B cell (primary cell): ENCODE measurements around the gene LIN52. TPM values are rescaled to one million over a fixed set of nuclear protein-coding genes. Genes with fewer than 3 reads are reported as not detected.

Source experiments
- ATAC-seq: fragments of 200-7000 bp; cut with Tn5 transposase; one replicate; pipeline ENCODE4 v1.10.0; 2021; ENCODE audit warnings: low read depth, mild to moderate bottlenecking, moderate number of reproducible peaks, moderate library complexity
- CTCF ChIA-PET: fragments of 350-600 bp; sonication (Branson Sonifier 250); formaldehyde crosslinking; loops from one replicate; lab custom pipeline; 2021; ENCODE audit warnings: antibody characterized with exemption, inconsistent platforms; lab: Charles Lee
- POLR2A ChIA-PET: fragments of 350-600 bp; sonication (Branson Sonifier 250); formaldehyde crosslinking; loops from one replicate; lab custom pipeline; 2021; ENCODE audit warnings: antibody characterized with exemption; lab: Charles Lee
- DNase-seq: peaks from one replicate; pipeline ENCODE4 v3.0.0; 2013
- H2AFZ ChIP-seq: 2 replicates; pipeline ENCODE4 v1.6.1; 2012; ENCODE audit warnings: mild to moderate bottlenecking, low read depth, low read length; ENCODE audit not compliant: insufficient read depth, poor library complexity, severe bottlenecking
- H3K27ac ChIP-seq, 2 donors: 1 replicate in 1 of 2; 2 replicates in 1 of 2; pipeline ENCODE4 v1.5.1; 2012 to 2013; ENCODE audit warnings: low read length in 2 of 2, mild to moderate bottlenecking in 2 of 2, moderate library complexity in 1 of 2
- H3K27me3 ChIP-seq, 4 experiments: fragments of 200-600 bp in 1 of 4; sonication (generic) in 1 of 4; replicated peaks in 1 of 4; 1 replicate in 2 of 4; 2 replicates in 2 of 4; pipeline versions ENCODE4 v1.6.1 to v1.7.0; 2013 to 2016; ENCODE audit warnings: low read length in 3 of 4, mild to moderate bottlenecking in 2 of 4, mixed read lengths in 1 of 4, moderate library complexity in 1 of 4; ENCODE audit not compliant: insufficient read depth in 4 of 4, control insufficient read depth in 3 of 4; ENCODE audit errors: control extremely low read depth in 1 of 4
- H3K36me3 ChIP-seq, 2 experiments: replicated peaks in 1 of 2; 1 replicate in 1 of 2; 2 replicates in 1 of 2; pipeline versions ENCODE4 v1.6.1 to v1.7.1; 2013; ENCODE audit warnings: low read length in 1 of 2; ENCODE audit not compliant: insufficient read depth in 2 of 2, control insufficient read depth in 1 of 2; ENCODE audit errors: control extremely low read depth in 1 of 2, extremely low read depth in 1 of 2
- H3K4me1 ChIP-seq, 2 donors: fragments of 200-600 bp in 1 of 2; sonication (generic) in 1 of 2; 1 replicate in 1 of 2; 2 replicates in 1 of 2; pipeline versions ENCODE4 v1.5.1 to v1.6.1; 2013 to 2017; ENCODE audit warnings: low read length in 2 of 2; ENCODE audit not compliant: control insufficient read depth in 2 of 2, insufficient read depth in 2 of 2
- H3K4me2 ChIP-seq: replicated peaks from 2 replicates; pipeline ENCODE3; 2012; ENCODE audit warnings: mild to moderate bottlenecking, low read depth, low read length; ENCODE audit not compliant: poor library complexity, severe bottlenecking
- H3K4me3 ChIP-seq, 5 experiments: fragments of 200-600 bp in 1 of 5; sonication (generic) in 1 of 5; 1 replicate in 3 of 5; 2 replicates in 2 of 5; pipeline versions ENCODE4 v1.5.1 to v1.7.0; 2011 to 2016; ENCODE audit warnings: low read length in 4 of 5, mild to moderate bottlenecking in 4 of 5, low read depth in 2 of 5, control low read depth in 1 of 5, moderate library complexity in 1 of 5; ENCODE audit not compliant: insufficient read depth in 1 of 5; ENCODE audit errors: control extremely low read depth in 1 of 5, extremely low read depth in 1 of 5
- H3K79me2 ChIP-seq: fragments of 200-600 bp; sonication (generic); one replicate; pipeline ENCODE4 v1.6.0; 2016; ENCODE audit warnings: low read length; ENCODE audit not compliant: control insufficient read depth, insufficient read depth
- H3K9ac ChIP-seq: fragments of 200-600 bp; sonication (generic); 2 replicates; pipeline ENCODE4 v1.6.1; 2017; ENCODE audit warnings: mild to moderate bottlenecking, low read length, moderate library complexity
- H3K9me3 ChIP-seq, 3 donors: one replicate each; pipeline versions ENCODE4 v1.6.1 to v1.7.1; 2013; ENCODE audit warnings: low read length in 2 of 3; ENCODE audit not compliant: control insufficient read depth in 2 of 3, insufficient read depth in 1 of 3; ENCODE audit errors: control extremely low read depth in 1 of 3
- H4K20me1 ChIP-seq: 2 replicates; pipeline ENCODE4 v1.6.0; 2012; ENCODE audit warnings: mild to moderate bottlenecking, low read length; ENCODE audit not compliant: insufficient read depth, control insufficient read depth, poor library complexity, severe bottlenecking
- H3K27ac Mint-ChIP-seq: one replicate; pipeline ENCODE4 v1.8.0; 2021; ENCODE audit warnings: mixed read lengths
- H3K27me3 Mint-ChIP-seq: one replicate; pipeline ENCODE4 v1.8.0; 2021; ENCODE audit warnings: mixed read lengths
- H3K4me1 Mint-ChIP-seq: one replicate; pipeline ENCODE4 v1.8.0; 2021; ENCODE audit warnings: mixed read lengths
- H3K4me3 Mint-ChIP-seq: one replicate; pipeline ENCODE4 v1.8.0; 2021; ENCODE audit warnings: mixed read lengths
- H3K9me3 Mint-ChIP-seq: one replicate; pipeline ENCODE4 v1.8.0; 2022; ENCODE audit warnings: mixed read lengths; ENCODE audit not compliant: insufficient read depth
- CTCF ChIP-seq: fragments of 200-600 bp; IDR thresholded peaks from one replicate; pipeline ENCODE4 v1.8.0; 2022; ENCODE audit warnings: antibody characterized with exemption, mild to moderate bottlenecking
- EZH2 ChIP-seq: IDR thresholded peaks from 2 replicates; pipeline ENCODE4 v1.6.1; 2012; ENCODE audit warnings: borderline replicate concordance, low read depth, mild to moderate bottlenecking, moderate library complexity, low read length; ENCODE audit not compliant: insufficient read depth, poor library complexity, severe bottlenecking
- WGBS: methylation state at CpG from one replicate; pipeline ENCODE4 v1.1.5; 2013; ENCODE audit warnings: missing lambda C conversion rate; ENCODE audit not compliant: insufficient coverage; 5-methylcytosine and 5-hydroxymethylcytosine counted together
- intact Hi-C: fragments of 100-400 bp; cut with micrococcal nuclease; formaldehyde crosslinking; loops from one replicate; pipeline ENCODE4 v1.10.0; 2022
- polyA plus RNA-seq: library from polyadenylated mRNA; depleted of rRNA; stranded (reverse); fragments of >200 nt; gene quantifications from 2 replicates; pipeline ENCODE4 v1.2.3, GENCODE V29; 2012
- total RNA-seq, 2 donors: library from RNA; stranded (reverse); fragments of 120-200 nt in 1 of 2; gene quantifications; 1 replicate in 1 of 2; 2 replicates in 1 of 2; pipeline versions ENCODE4 v1.2.3 to v1.2.4, GENCODE V29; 2013 to 2022

LIN52 gene
- total and polyA plus RNA-seq, 2 donors (not counting 1 experiment from before 2014, with no cell fraction given): 3.9 to 13.1 TPM

- Histone ChIP-seq H3K4me1 (peaks cover 14 to 15% of the 10 kb centered on the region in 2 donors), H3K27ac (no peak overlapping the region), H3K36me3 (peaks cover 2 to 11% of the 10 kb centered on the region in 2 experiments), H4K20me1 (no peaks in the 10 kb centered on the region), H3K79me2 (peaks cover 45% of the 10 kb centered on the region), H2AFZ (no peak overlapping the region), H3K9me3 (no peaks in the 10 kb centered on the region), H3K4me3 (no peak overlapping the region), H3K27me3 (no peaks in the 10 kb centered on the region), H3K4me2 (no peak overlapping the region), H3K9ac (no peak overlapping the region)
- POLR2A ChIA-PET: no interaction called here
- Mint-ChIP-seq H3K9me3 (no peaks in the 10 kb centered on the region), H3K27ac (no peak overlapping the region), H3K4me3 (no peak overlapping the region), H3K27me3 (no peaks in the 10 kb centered on the region), H3K4me1 (peaks cover 21% of the 10 kb centered on the region)
- no peak for DNase-seq
- ATAC-seq: no peak
- intact Hi-C loops: loop anchor here (5.0 kb wide), 1 partner anchor 237 kb away; the partner anchor contains the start of gene PTGR2
- 93% methylated on average over 3 of the region's 8 CpGs for WGBS
- TF ChIP-seq EZH2 (no peak), CTCF (no peak)
- CTCF ChIA-PET: no interaction called here
These were observed 4.7 kb downstream of the LIN52 start for GRCh38 chr14:74089251-74090020.

DNA sequence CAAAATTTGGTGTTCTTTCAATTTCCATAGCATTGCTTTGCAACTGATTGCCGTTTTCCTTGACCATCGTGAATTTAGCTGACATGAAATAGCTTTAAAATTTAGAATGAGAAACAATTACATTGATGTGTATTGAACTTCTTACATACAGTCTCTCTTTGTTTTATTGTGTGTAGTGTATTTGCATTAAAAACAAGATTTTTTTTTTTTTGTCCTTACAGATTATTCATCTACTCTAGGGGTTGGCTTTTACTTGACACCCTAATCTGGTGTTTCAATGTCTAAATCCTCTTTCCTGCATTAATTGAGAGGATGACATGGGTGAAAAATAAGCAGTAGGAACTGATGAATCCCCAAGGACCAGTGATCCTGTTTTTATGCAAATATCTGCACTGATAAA, 20.6 kb downstream of the LIN52 start:
- no peak for ATAC-seq
- no peaks in the 10 kb centered on the region for H3K4me1 ChIP-seq
- CTCF ChIA-PET: interaction anchor here (0.7 kb wide), 1 partner anchor 29 kb away, joined by 4 read pairs; no protein-coding TSS in a partner anchor
- peaks cover 1 to 19% of the 10 kb centered on the region in 2 experiments for H3K36me3 ChIP-seq
- Mint-ChIP-seq H3K27me3 (no peaks in the 10 kb centered on the region), H3K27ac (no peak overlapping the region), H3K4me3 (no peak overlapping the region), H3K9me3 (no peaks in the 10 kb centered on the region), H3K4me1 (no peaks in the 10 kb centered on the region)
- H3K9ac ChIP-seq: no peak overlapping the region
- WGBS: no CpG with 5 or more reads among the region's 2 CpGs
- H3K9me3 ChIP-seq: no peaks in the 10 kb centered on the region
- H3K79me2 ChIP-seq: no peaks in the 10 kb centered on the region
- POLR2A ChIA-PET: no interaction called here
- no peak for TF ChIP-seq EZH2
- no peak for TF ChIP-seq CTCF
- no peak overlapping the region for H3K27ac ChIP-seq
- H3K4me3 ChIP-seq: no peak overlapping the region
- H4K20me1 ChIP-seq: no peaks in the 10 kb centered on the region
- H3K4me2 ChIP-seq: no peak overlapping the region
- no peak overlapping the region for H2AFZ ChIP-seq
- intact Hi-C loops: no loop called here
- DNase-seq: no peak
- H3K27me3 ChIP-seq: no peaks in the 10 kb centered on the region
